H1 (cell line): ENCODE data around the gene DNAJA1. TPM values are rescaled to one million over a fixed set of nuclear protein-coding genes. Genes with fewer than 3 reads are reported as not detected.
"Not testable (repeated sequence)": the region's sequence is repeated elsewhere in the genome, so short reads cannot be mapped to it uniquely, and the experiment has no call there.

ENCODE experiments used
- CTCF ChIA-PET: fragments of 300-600 bp; sonication (Branson Sonifier 250); formaldehyde crosslinking; loops from one replicate; lab custom pipeline; 2021; ENCODE audit not compliant: partially characterized antibody; lab: Charles Lee
- POLR2A ChIA-PET: fragments of 300-600 bp; sonication (Branson Sonifier 250); formaldehyde crosslinking; loops from one replicate; lab custom pipeline; 2021; ENCODE audit warnings: inconsistent platforms; ENCODE audit not compliant: partially characterized antibody; lab: Charles Lee
- DNase-seq, 2 experiments: peaks; one replicate each; pipeline versions ENCODE4 v3.0.0 to v3.0.0-alpha.2; 2010 to 2022; ENCODE audit warnings: low spot score in 2 of 2, low read depth in 1 of 2, mixed read lengths in 1 of 2
- FAIRE-seq: peaks from 2 replicates; lab custom pipeline; 2011; peaks lifted over from hg19 to GRCh38; lab: Jason Lieb, UNC
- H2AFZ ChIP-seq: 2 replicates; pipeline ENCODE4 v1.8.1; 2012; ENCODE audit warnings: low read length, inconsistent platforms
- H2AK5ac ChIP-seq: 2 replicates; pipeline ENCODE4 v1.6.1; 2013; ENCODE audit warnings: low read depth, low read length
- H2BK120ac ChIP-seq: replicated peaks from 2 replicates; pipeline ENCODE3; 2013; ENCODE audit warnings: low read depth, low read length, inconsistent platforms
- H2BK12ac ChIP-seq: 2 replicates; pipeline ENCODE4 v1.6.1; 2013; ENCODE audit warnings: low read depth, low read length
- H2BK15ac ChIP-seq: 2 replicates; pipeline ENCODE4 v1.6.1; 2013; ENCODE audit warnings: low read length
- H2BK20ac ChIP-seq: 2 replicates; pipeline ENCODE4 v1.6.1; 2013; ENCODE audit warnings: low read length
- H2BK5ac ChIP-seq: 2 replicates; pipeline ENCODE4 v1.6.1; 2013; ENCODE audit warnings: low read depth, low read length
- H3K14ac ChIP-seq: 2 replicates; pipeline ENCODE4 v1.6.1; 2013; ENCODE audit warnings: inconsistent platforms; ENCODE audit not compliant: insufficient read length
- H3K18ac ChIP-seq: 2 replicates; pipeline ENCODE4 v1.6.1; 2013; ENCODE audit warnings: low read length; ENCODE audit errors: extremely low read depth
- H3K23ac ChIP-seq: 2 replicates; pipeline ENCODE4 v1.6.1; 2013; ENCODE audit warnings: inconsistent platforms; ENCODE audit not compliant: insufficient read length
- H3K23me2 ChIP-seq: 2 replicates; pipeline ENCODE4 v1.6.1; 2013; ENCODE audit warnings: low read depth, low read length
- H3K27ac ChIP-seq: 2 replicates; pipeline ENCODE4 v1.6.1; 2011; ENCODE audit warnings: low read depth, low read length, inconsistent platforms
- H3K27me3 ChIP-seq, 4 experiments: replicated peaks in 1 of 4; 1 replicate in 1 of 4; 2 replicates in 3 of 4; pipeline versions ENCODE4 v1.6.1 to v1.8.1; 2011 to 2013; ENCODE audit warnings: low read length in 3 of 4, mild to moderate bottlenecking in 3 of 4, inconsistent platforms in 2 of 4, mixed read lengths in 2 of 4, moderate library complexity in 1 of 4; ENCODE audit not compliant: control insufficient read depth in 3 of 4, insufficient read depth in 3 of 4; ENCODE audit errors: extremely low read depth in 1 of 4
- H3K36me3 ChIP-seq, 4 experiments: 2 replicates each; pipeline versions ENCODE4 v1.6.1 to v1.8.1; 2011 to 2013; ENCODE audit warnings: mild to moderate bottlenecking in 4 of 4, low read length in 3 of 4, moderate library complexity in 2 of 4, control low read depth in 1 of 4, inconsistent platforms in 1 of 4; ENCODE audit not compliant: insufficient read depth in 4 of 4, control insufficient read depth in 2 of 4
- H3K4ac ChIP-seq: replicated peaks from 2 replicates; pipeline ENCODE3; 2013; ENCODE audit warnings: low read length, low read depth, mixed read lengths, inconsistent platforms; ENCODE audit not compliant: insufficient read length
- H3K4me1 ChIP-seq, 4 experiments: replicated peaks in 1 of 4; 1 replicate in 1 of 4; 2 replicates in 3 of 4; pipeline versions ENCODE4 v1.6.1 to v1.8.1; 2011 to 2013; ENCODE audit warnings: low read length in 3 of 4, inconsistent platforms in 2 of 4, mixed read lengths in 1 of 4; ENCODE audit not compliant: insufficient read depth in 4 of 4, control insufficient read depth in 3 of 4
- H3K4me2 ChIP-seq, 2 experiments: 2 replicates each; pipeline versions ENCODE4 v1.6.1 to v1.8.1; 2011 to 2013; ENCODE audit warnings: low read depth in 2 of 2, low read length in 2 of 2, control low read depth in 1 of 2, inconsistent platforms in 1 of 2, mild to moderate bottlenecking in 1 of 2; ENCODE audit not compliant: insufficient read depth in 1 of 2
- H3K4me3 ChIP-seq, 4 experiments: fragments of 200-600, 300-600 bp in 1 of 4; sonication (generic), shearing (Covaris generic), sonication (Bioruptor Twin) in 1 of 4; 2 replicates each; pipeline versions ENCODE4 v1.5.1 to v1.8.1; 2011 to 2016; ENCODE audit warnings: low read length in 4 of 4, low read depth in 3 of 4, control low read depth in 2 of 4, inconsistent platforms in 2 of 4, mild to moderate bottlenecking in 2 of 4, mixed read lengths in 1 of 4, moderate library complexity in 1 of 4; ENCODE audit not compliant: insufficient read depth in 2 of 4; ENCODE audit errors: extremely low read depth in 1 of 4
- H3K56ac ChIP-seq: replicated peaks from 2 replicates; pipeline ENCODE3; 2013; ENCODE audit warnings: low read depth, mild to moderate bottlenecking, mixed read lengths, low read length, inconsistent platforms; ENCODE audit not compliant: insufficient read length
- H3K79me1 ChIP-seq: 2 replicates; pipeline ENCODE4 v1.6.1; 2013; ENCODE audit warnings: low read depth, low read length, control low read depth
- H3K79me2 ChIP-seq, 2 experiments: 2 replicates each; pipeline versions ENCODE4 v1.6.1 to v1.8.1; 2012 to 2013; ENCODE audit warnings: low read length in 2 of 2, mild to moderate bottlenecking in 2 of 2, inconsistent platforms in 1 of 2; ENCODE audit not compliant: insufficient read depth in 2 of 2, control insufficient read depth in 1 of 2
- H3K9ac ChIP-seq, 4 experiments: replicated peaks in 1 of 4; 1 replicate in 1 of 4; 2 replicates in 3 of 4; pipeline versions ENCODE4 v1.6.1 to v1.8.1; 2011 to 2013; ENCODE audit warnings: low read depth in 3 of 4, low read length in 3 of 4, control low read depth in 2 of 4, mild to moderate bottlenecking in 2 of 4, moderate library complexity in 2 of 4, inconsistent platforms in 1 of 4; ENCODE audit errors: extremely low read depth in 1 of 4
- H3K9me3 ChIP-seq, 2 experiments: 2 replicates each; pipeline versions ENCODE4 v1.6.1 to v1.8.1; 2012 to 2013; ENCODE audit warnings: mild to moderate bottlenecking in 2 of 2, moderate library complexity in 2 of 2, control low read depth in 1 of 2, inconsistent platforms in 1 of 2, low read depth in 1 of 2, low read length in 1 of 2, mixed read lengths in 1 of 2; ENCODE audit not compliant: insufficient read depth in 2 of 2
- H4K20me1 ChIP-seq, 2 experiments: replicated peaks in 1 of 2; 2 replicates each; pipeline versions ENCODE3 to v1.8.1; 2011 to 2013; ENCODE audit warnings: inconsistent platforms in 2 of 2, low read length in 2 of 2, mild to moderate bottlenecking in 1 of 2; ENCODE audit not compliant: insufficient read depth in 2 of 2, control insufficient read depth in 1 of 2
- H4K5ac ChIP-seq: 2 replicates; pipeline ENCODE4 v1.6.1; 2013; ENCODE audit warnings: low read length, low read depth, mixed read lengths, inconsistent platforms; ENCODE audit not compliant: insufficient read length
- H4K8ac ChIP-seq: 2 replicates; pipeline ENCODE4 v1.8.0; 2013; ENCODE audit warnings: mild to moderate bottlenecking, moderate library complexity, low read length, inconsistent platforms; ENCODE audit not compliant: insufficient read depth; ENCODE audit errors: extremely low read depth
- H4K91ac ChIP-seq: replicated peaks from 2 replicates; pipeline ENCODE3; 2013; ENCODE audit warnings: low read length, mixed read lengths, inconsistent platforms; ENCODE audit not compliant: insufficient read length
- WGBS, 2 experiments: shearing (Covaris generic) in 1 of 2; methylation state at CpG; one replicate each; pipeline versions ENCODE4 v1.1.6 to v1.1.7; 2013 to 2015; ENCODE audit warnings: low lambda C conversion rate in 2 of 2, mixed read lengths in 2 of 2, inconsistent platforms in 1 of 2, low coverage in 1 of 2, missing lambda C conversion rate in 1 of 2; ENCODE audit not compliant: insufficient replicate concordance in 2 of 2, insufficient coverage in 1 of 2, insufficient read length in 1 of 2; ENCODE audit errors: extremely low coverage in 1 of 2, missing lambda C conversion rate in 1 of 2; 5-methylcytosine and 5-hydroxymethylcytosine counted together
- polyA plus RNA-seq, 7 experiments: library from polyadenylated mRNA; depleted of rRNA in 3 of 7; stranded (reverse) in 5 of 7; unstranded in 2 of 7; fragments of >200 nt in 5 of 7; fragments of 200-250 nt in 2 of 7; gene quantifications; 1 replicate in 5 of 7; 2 replicates in 1 of 7; 4 replicates in 1 of 7; pipeline versions ENCODE4 v1.2.1 to v1.2.3, GENCODE V29; 2011 to 2013; ENCODE audit warnings: missing spikeins in 2 of 7, mixed read lengths in 2 of 7
- total RNA-seq: library from RNA; stranded (reverse); fragmentation: NEBNext Ultra II Directional; extraction: Animal tissue kit (Norgen Biotek cat#: 25700); gene quantifications from 2 replicates; pipeline ENCODE4 v1.2.1, GENCODE V29; 2021

DNAJA1 gene
- total and polyA plus RNA-seq, 2 of the 8 experiments (the other 6 are each of a cell fraction or from before 2014, with no cell fraction given), result 54.4 to 159 TPM

GRCh38 chr9:33000682-33001055 lies 24.4 kb upstream of the DNAJA1 start:
- H3K23ac ChIP-seq, H3K14ac ChIP-seq, H3K56ac ChIP-seq, H2AK5ac ChIP-seq, H2BK12ac ChIP-seq, CTCF ChIA-PET, H3K23me2 ChIP-seq, H3K9me3 ChIP-seq, H2BK15ac ChIP-seq, H4K20me1 ChIP-seq, DNase-seq, H3K36me3 ChIP-seq, H3K27me3 ChIP-seq, H3K4me1 ChIP-seq, H4K91ac ChIP-seq, H3K79me1 ChIP-seq, H3K4ac ChIP-seq, H2BK120ac ChIP-seq, H3K18ac ChIP-seq, H2BK20ac ChIP-seq, H2AFZ ChIP-seq, FAIRE-seq: not testable (repeated sequence)
- Histone ChIP-seq H3K27ac (peak overlapping the region; percentile 93; the same call in 1 of the 2 replicates), H4K8ac (peak overlapping the region; percentile 96; the same call in 1 of the 2 replicates), H3K4me2 (peak overlapping the region; percentile 76 to 83), H3K79me2 (peaks cover 3 to 36% of the 10 kb centered on the region in 2 experiments; a peak in 3 of 4 replicates), H3K4me3 (peak overlapping the region; percentile 75 to 100 (median 88)), H4K5ac (peak overlapping the region; percentile 59), H2BK5ac (peak overlapping the region; percentile 94; the same call in 1 of the 2 replicates), H3K9ac (peak overlapping the region in 2 of 4 experiments; percentile 84 to 92; a peak in 5 of 7 replicates)
- WGBS, 2 experiments, result 16% methylated on average over 10 of the region's 12 CpGs; no CpG with 5 or more reads in 1 of the 2 experiments
- POLR2A ChIA-PET, result interaction anchor here (0.6 to 6.6 kb wide), 5 partner anchors 8 to 56 kb away, joined by 3 to 67 read pairs (median 6); partner anchors contain the start of gene DNAJA1

GRCh38 chr9:33005335-33005734 lies 19.7 kb upstream of the DNAJA1 start:
- DNase-seq, H3K4me3 ChIP-seq, H4K8ac ChIP-seq, H2BK12ac ChIP-seq, H2BK20ac ChIP-seq, H3K27ac ChIP-seq, H2AFZ ChIP-seq, H2AK5ac ChIP-seq, H3K18ac ChIP-seq, FAIRE-seq, H3K27me3 ChIP-seq, H3K9ac ChIP-seq, H3K4me1 ChIP-seq, H3K36me3 ChIP-seq, CTCF ChIA-PET, H2BK5ac ChIP-seq, H3K23me2 ChIP-seq, H3K14ac ChIP-seq, H2BK120ac ChIP-seq, H3K79me1 ChIP-seq, H4K5ac ChIP-seq, H2BK15ac ChIP-seq, H3K23ac ChIP-seq, H4K20me1 ChIP-seq, H3K56ac ChIP-seq, H4K91ac ChIP-seq, H3K9me3 ChIP-seq, H3K4ac ChIP-seq, H3K4me2 ChIP-seq, H3K79me2 ChIP-seq: not testable (repeated sequence)
- POLR2A ChIA-PET, result interaction anchor here (0.6 to 6.6 kb wide), 2 partner anchors 20 to 67 kb away, joined by 4 to 67 read pairs; partner anchors contain the start of gene DNAJA1
